Measurements from ENCODE around the gene FEM1A. TPM values are rescaled to one million over a fixed set of nuclear protein-coding genes. Genes with fewer than 3 reads are reported as not detected.

Gene FEM1A
- total and polyA plus RNA-seq, 11 donors, result 28.4 to 94.0 (median 40.5) TPM

DNA sequence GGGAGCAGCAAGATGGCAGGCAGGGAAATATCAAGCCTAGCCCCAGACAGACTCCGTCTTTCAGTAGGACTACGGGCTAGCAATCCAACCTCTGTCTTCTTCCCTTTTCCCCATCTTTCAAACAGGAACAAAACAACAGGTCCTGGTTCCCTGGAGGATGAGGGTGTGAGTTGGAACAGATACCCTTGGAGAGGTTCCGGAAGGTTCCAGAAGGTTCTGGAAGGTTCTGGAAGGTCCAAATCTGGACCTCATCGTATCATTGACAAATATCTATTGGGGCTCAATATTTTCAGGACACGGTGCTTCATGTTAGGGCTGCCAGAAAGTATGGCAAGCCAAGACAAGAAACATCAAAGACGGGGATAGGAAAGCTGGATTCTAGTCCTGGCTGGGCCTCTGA is 28.5 kb upstream of the FEM1A start:
- Histone ChIP-seq H3K36me3 (no peaks in the 10 kb centered on the region), H3K27ac (no peak overlapping the region), H3K4me3 (no peak overlapping the region), H3K27me3 (peaks cover 0 to 31% (median 2%) of the 10 kb centered on the region in 9 donors), H3K9me3 (no peaks in the 10 kb centered on the region), H3K4me1 (peaks cover 0 to 14% (median 7%) of the 10 kb centered on the region in 12 donors)
- 66 to 78% (median 73%) methylated on average over 6 of the region's 6 CpGs for WGBS, 4 donors
- TF ChIP-seq, protein P1, sequence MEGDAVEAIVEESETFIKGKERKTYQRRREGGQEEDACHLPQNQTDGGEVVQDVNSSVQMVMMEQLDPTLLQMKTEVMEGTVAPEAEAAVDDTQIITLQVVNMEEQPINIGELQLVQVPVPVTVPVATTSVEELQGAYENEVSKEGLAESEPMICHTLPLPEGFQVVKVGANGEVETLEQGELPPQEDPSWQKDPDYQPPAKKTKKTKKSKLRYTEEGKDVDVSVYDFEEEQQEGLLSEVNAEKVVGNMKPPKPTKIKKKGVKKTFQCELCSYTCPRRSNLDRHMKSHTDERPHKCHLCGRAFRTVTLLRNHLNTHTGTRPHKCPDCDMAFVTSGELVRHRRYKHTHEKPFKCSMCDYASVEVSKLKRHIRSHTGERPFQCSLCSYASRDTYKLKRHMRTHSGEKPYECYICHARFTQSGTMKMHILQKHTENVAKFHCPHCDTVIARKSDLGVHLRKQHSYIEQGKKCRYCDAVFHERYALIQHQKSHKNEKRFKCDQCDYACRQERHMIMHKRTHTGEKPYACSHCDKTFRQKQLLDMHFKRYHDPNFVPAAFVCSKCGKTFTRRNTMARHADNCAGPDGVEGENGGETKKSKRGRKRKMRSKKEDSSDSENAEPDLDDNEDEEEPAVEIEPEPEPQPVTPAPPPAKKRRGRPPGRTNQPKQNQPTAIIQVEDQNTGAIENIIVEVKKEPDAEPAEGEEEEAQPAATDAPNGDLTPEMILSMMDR (IDR thresholded peaks at IDR 0.05), result no peak
- TF ChIP-seq POLR2A (IDR thresholded peaks at IDR 0.05), result no peak
- ATAC-seq, result no peak
- DNase-seq, result no peak
- intact Hi-C loops (cut with DNase I), result no loop called here

DNA sequence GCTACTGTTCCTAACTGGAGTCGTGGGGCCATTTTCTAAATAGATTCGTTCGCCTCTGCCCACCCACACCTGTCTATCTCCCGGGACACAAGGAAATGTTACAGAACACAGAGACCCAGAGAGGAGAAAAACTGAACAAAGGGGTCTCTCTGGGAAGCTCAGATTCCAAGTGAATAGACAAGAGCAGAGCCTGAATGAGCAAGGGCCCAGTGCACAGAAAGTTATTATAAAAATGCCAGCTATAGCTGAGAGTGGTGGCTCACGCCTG is 27.2 kb upstream of the FEM1A start:
- WGBS, 4 donors, result 48 to 73% (median 67%) methylated on average over 5 of the region's 5 CpGs
- DNase-seq (no peak), ATAC-seq (no peak)
- Histone ChIP-seq H3K27ac (no peak overlapping the region), H3K27me3 (peaks cover 0 to 31% (median 2%) of the 10 kb centered on the region in 9 donors), H3K9me3 (peaks cover 0 to 2% (median 0%) of the 10 kb centered on the region in 12 donors), H3K36me3 (no peaks in the 10 kb centered on the region), H3K4me3 (no peak overlapping the region), H3K4me1 (peaks cover 0 to 13% (median 7%) of the 10 kb centered on the region in 12 donors)
- TF ChIP-seq, protein P1 (IDR thresholded peaks at IDR 0.05), result no peak
- TF ChIP-seq POLR2A (IDR thresholded peaks at IDR 0.05), result no peak
- intact Hi-C loops (cut with DNase I), result no loop called here

DNA sequence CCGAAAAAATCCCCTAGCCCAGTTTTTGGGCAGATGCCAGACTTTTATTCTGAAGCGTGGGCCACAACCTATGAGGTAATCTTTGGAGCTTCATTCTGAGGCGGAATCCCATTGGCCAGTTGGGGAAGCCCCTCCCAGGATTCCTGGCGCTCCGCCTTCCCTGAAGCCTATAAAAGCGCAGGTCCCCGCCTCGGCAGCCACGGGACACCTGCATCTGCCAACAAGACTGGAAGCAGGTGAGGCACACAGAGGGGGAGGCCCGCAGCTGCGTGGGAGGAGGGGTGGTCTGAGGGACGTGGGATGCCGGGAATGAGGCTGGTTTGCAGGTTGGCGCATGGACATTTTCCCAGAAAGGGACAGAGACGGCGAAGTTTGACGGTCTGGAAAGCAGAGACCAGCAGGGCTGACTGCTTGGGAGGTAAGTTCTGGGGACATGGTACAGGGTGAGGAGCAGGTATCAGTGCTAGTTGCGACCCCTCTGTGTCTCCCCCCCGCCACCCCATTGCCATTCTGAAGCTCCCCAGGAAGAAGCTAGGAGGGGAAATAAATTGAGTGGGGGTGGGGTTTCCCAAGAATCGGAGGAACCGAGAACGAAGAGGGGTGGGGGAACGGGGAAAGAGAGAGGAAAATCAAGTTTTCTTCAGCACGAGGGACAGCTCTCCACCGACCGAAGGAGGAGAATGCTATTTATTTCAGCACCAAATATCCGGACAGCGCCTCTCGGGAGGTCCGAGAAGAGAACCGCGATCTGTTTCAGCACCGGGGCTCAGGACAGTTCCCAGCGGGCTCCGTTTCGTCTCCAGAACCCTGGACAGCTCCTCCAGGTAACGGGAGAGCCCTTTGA is 22.4 kb upstream of the FEM1A start:
- 9 to 10% (median 9%) methylated on average over 36 to 37 of the region's 37 CpGs for WGBS, 4 donors
- H3K36me3 ChIP-seq, result no peaks in the 10 kb centered on the region
- H3K9me3 ChIP-seq, result peaks cover 0 to 2% (median 0%) of the 10 kb centered on the region in 12 donors
- H3K27me3 ChIP-seq, result peaks cover 0 to 4% (median 0%) of the 10 kb centered on the region in 9 donors
- intact Hi-C loops (cut with DNase I), result no loop called here
- peak; percentile 29 to 92 (median 86) for ATAC-seq
- peak; percentile 75 to 85 (median 83) for DNase-seq
- no peak overlapping the region for H3K4me3 ChIP-seq
- TF ChIP-seq POLR2A (IDR thresholded peaks at IDR 0.05), result no peak
- TF ChIP-seq, protein P1 (IDR thresholded peaks at IDR 0.05), result no peak
- H3K4me1 ChIP-seq, result no peaks in the 10 kb centered on the region
- no peak overlapping the region for H3K27ac ChIP-seq

DNA sequence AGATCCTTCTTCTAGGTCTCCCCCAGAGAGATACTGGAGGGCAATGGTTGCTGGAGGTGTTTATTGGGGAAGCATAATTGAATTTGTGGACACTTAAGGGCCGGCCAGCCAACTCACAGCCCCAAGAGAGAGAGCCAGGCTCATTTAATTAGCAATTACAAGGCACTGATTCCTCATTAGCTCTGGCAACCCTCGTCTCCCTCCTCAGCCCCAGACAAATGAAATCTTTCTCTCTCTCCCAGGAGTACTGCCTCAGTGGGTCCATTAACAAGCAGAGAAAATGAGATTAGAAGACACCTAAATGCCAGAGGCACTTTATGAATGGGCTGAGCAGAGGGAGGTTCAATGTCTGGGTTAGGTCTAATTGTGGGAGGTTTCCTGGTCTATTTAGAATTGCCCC is 19.0 kb upstream of the FEM1A start:
- Histone ChIP-seq H3K27ac (no peak overlapping the region), H3K36me3 (no peaks in the 10 kb centered on the region), H3K4me1 (no peaks in the 10 kb centered on the region), H3K9me3 (peaks cover 0 to 2% (median 0%) of the 10 kb centered on the region in 12 donors), H3K4me3 (no peak overlapping the region), H3K27me3 (no peaks in the 10 kb centered on the region)
- no peak for ATAC-seq
- no peak for DNase-seq
- intact Hi-C loops (cut with DNase I), result no loop called here
- TF ChIP-seq, protein P1 (IDR thresholded peaks at IDR 0.05), result no peak
- TF ChIP-seq POLR2A (IDR thresholded peaks at IDR 0.05), result no peak
- 35 to 51% (median 44%) methylated on average over 2 of the region's 2 CpGs for WGBS, 4 donors

Data from heart left ventricle (tissue), 16 donors.